Measurements from ENCODE around the gene KIF9. TPM values are rescaled to one million over a fixed set of nuclear protein-coding genes. Genes with fewer than 3 reads are reported as not detected.

KIF9 gene
- total RNA-seq, 1 experiment from 2014 or later: 13.1 TPM

GRCh38 chr3:47250309-47251060, 32.1 kb downstream of the KIF9 start:
- no TSS peak for BruUV-seq (replicated peaks)
- no peak overlapping the region for H3K4me3 ChIP-seq (replicated peaks in 1 of 2; ENCODE audit: low read depth in 1 of 2, low read length in 2 of 2)
- H3K27me3 ChIP-seq (ENCODE audit: insufficient read depth, low read length): no peaks in the 10 kb centered on the region
- peak; percentile 93 for ATAC-seq
- H3K27ac ChIP-seq (ENCODE audit: low read depth, low read length): no peak overlapping the region
- ChIA-PET RAD21 (ENCODE audit: low non-redundant PET in 1 of 2, low total read pairs in 2 of 2, uncharacterized antibody in 2 of 2, unreplicated experiment in 2 of 2) (interaction anchor here in 1 of 2 experiments (0.9 kb wide), 1 partner anchor 74 kb away, joined by 3 read pairs; no protein-coding TSS in a partner anchor), CTCF (interaction anchor here (1.0 to 2.7 kb wide), 5 partner anchors 16 to 121 kb away, joined by 3 to 22 read pairs (median 4); no protein-coding TSS in a partner anchor), POLR2A (interaction anchor here (0.6 to 0.8 kb wide), 2 partner anchors 19 to 280 kb away, joined by 3 read pairs; no protein-coding TSS in a partner anchor)
- peak; percentile 41 for DNase-seq (ENCODE audit: low read depth, low spot score)
- H3K9me3 ChIP-seq (ENCODE audit: control insufficient read depth in 1 of 2, insufficient read depth in 1 of 2, low read depth in 1 of 2, low read length in 2 of 2): no peaks in the 10 kb centered on the region
- TF ChIP-seq FOSL1 (IDR thresholded peaks at IDR 0.05; ENCODE audit: low read depth) (no peak), RAD21 (IDR thresholded peaks at IDR 0.05; ENCODE audit: low read depth) (peak; percentile 81), CTCF (IDR thresholded peaks at IDR 0.05 in 2 of 3, conservative IDR thresholded peaks at IDR 0.05 in 1 of 3; ENCODE audit: borderline replicate concordance in 1 of 3, insufficient read depth in 1 of 3, low read depth in 2 of 3, low read length in 2 of 3) (peak; percentile 62 to 65 (median 64); a peak in 5 of 6 replicates), ZFX (IDR thresholded peaks at IDR 0.05) (no peak)
- no peak overlapping the region for H3K9ac ChIP-seq (ENCODE audit: low read length)
- no peaks in the 10 kb centered on the region for H4K20me1 ChIP-seq (ENCODE audit: insufficient read depth)
- H3K79me2 ChIP-seq (ENCODE audit: insufficient read depth, low read length): no peaks in the 10 kb centered on the region
- H2AFZ ChIP-seq (ENCODE audit: low read depth, low read length, poor library complexity, severe bottlenecking): peak overlapping the region; percentile 59
- H3K9me2 ChIP-seq (ENCODE audit: insufficient read depth): no peaks in the 10 kb centered on the region
- peaks cover 0 to 6% of the 10 kb centered on the region in 2 experiments; a peak in 1 of 4 replicates for H3K4me1 ChIP-seq (ENCODE audit: control insufficient read depth in 1 of 2, insufficient read depth in 2 of 2, low read length in 2 of 2)
- H3K36me3 ChIP-seq (ENCODE audit: control insufficient read depth in 1 of 2, insufficient read depth in 2 of 2, low read length in 2 of 2): no peaks in the 10 kb centered on the region
- intact Hi-C loops (cut with micrococcal nuclease): loop anchor here (1.0 kb wide), 1 partner anchor 74 kb away; no protein-coding TSS in a partner anchor
- no peak overlapping the region for H3K4me2 ChIP-seq (ENCODE audit: low read length)
